DOHH2 (cell line): ENCODE measurements around the gene ELAVL1.
"Not testable (repeated sequence)": the region's sequence is repeated elsewhere in the genome, so short reads cannot be mapped to it uniquely, and the experiment has no call there.

ENCODE experiments used
- H3F3A ChIP-seq: fragments of 200-600 bp; sonication (generic), shearing (Covaris generic); 2 replicates; pipeline ENCODE4 v1.6.0; 2016; ENCODE audit warnings: antibody characterized with exemption, mild to moderate bottlenecking; ENCODE audit not compliant: control insufficient read depth, insufficient read depth
- H3K27ac ChIP-seq: fragments of 200-600 bp; sonication (generic); 2 replicates; pipeline ENCODE4 v1.5.1; 2014; ENCODE audit warnings: low read depth, mild to moderate bottlenecking, low read length, moderate library complexity
- H3K27me3 ChIP-seq: fragments of 200-600 bp; sonication (generic); 2 replicates; pipeline ENCODE4 v1.6.1; 2014; ENCODE audit warnings: mild to moderate bottlenecking, low read length, mixed read lengths; ENCODE audit not compliant: control insufficient read depth
- H3K36me3 ChIP-seq: fragments of 200-600 bp; sonication (generic); 2 replicates; pipeline ENCODE4 v1.6.1; 2014; ENCODE audit warnings: mild to moderate bottlenecking, low read length, moderate library complexity, mixed read lengths; ENCODE audit not compliant: control insufficient read depth
- H3K4me1 ChIP-seq: fragments of 200-600 bp; sonication (generic); 2 replicates; pipeline ENCODE4 v1.6.1; 2014; ENCODE audit warnings: mild to moderate bottlenecking, low read length, mixed read lengths; ENCODE audit not compliant: control insufficient read depth
- H3K4me2 ChIP-seq: fragments of 200-600 bp; sonication (generic); 2 replicates; pipeline ENCODE4 v1.6.0; 2014; ENCODE audit warnings: mild to moderate bottlenecking, low read length, moderate library complexity
- H3K4me3 ChIP-seq: fragments of 200-600 bp; sonication (generic); 2 replicates; pipeline ENCODE4 v1.5.1; 2014; ENCODE audit warnings: mild to moderate bottlenecking, low read length, mixed read lengths
- H3K79me2 ChIP-seq: fragments of 200-600 bp; sonication (generic); 2 replicates; pipeline ENCODE4 v1.6.1; 2014; ENCODE audit warnings: mild to moderate bottlenecking, low read length, mixed read lengths; ENCODE audit not compliant: control insufficient read depth
- H3K9me2 ChIP-seq: fragments of 200-600 bp; sonication (generic); replicated peaks from 2 replicates; pipeline ENCODE4 v1.6.1; 2014; ENCODE audit warnings: mild to moderate bottlenecking, low read length, mixed read lengths; ENCODE audit not compliant: control insufficient read depth
- H3K9me3 ChIP-seq: fragments of 200-600 bp; sonication (generic); 2 replicates; pipeline ENCODE4 v1.6.1; 2014; ENCODE audit warnings: antibody characterized with exemption, low read length, mixed read lengths; ENCODE audit not compliant: control insufficient read depth, insufficient read depth
- H4K20me1 ChIP-seq: fragments of 200-600 bp; sonication (generic); 2 replicates; pipeline ENCODE4 v1.6.0; 2014; ENCODE audit warnings: low read depth, mild to moderate bottlenecking, antibody characterized with exemption, low read length, moderate library complexity; ENCODE audit not compliant: control insufficient read depth, insufficient read depth
- EZH2phosphoT487 ChIP-seq: fragments of 200-600 bp; sonication (generic); IDR thresholded peaks from 2 replicates; pipeline ENCODE4 v1.6.1; 2017; ENCODE audit warnings: borderline replicate concordance, mild to moderate bottlenecking, antibody characterized with exemption, low read length, moderate library complexity, mixed read lengths
- TF ChIP-seq, protein P1 (sequence below): fragments of 200-600 bp; sonication (generic); IDR thresholded peaks from one replicate; pipeline ENCODE4 v1.5.1; 2014; ENCODE audit warnings: antibody characterized with exemption, mild to moderate bottlenecking, low read depth, low read length; ENCODE audit not compliant: poor library complexity, severe bottlenecking

Gene ELAVL1

DNA sequence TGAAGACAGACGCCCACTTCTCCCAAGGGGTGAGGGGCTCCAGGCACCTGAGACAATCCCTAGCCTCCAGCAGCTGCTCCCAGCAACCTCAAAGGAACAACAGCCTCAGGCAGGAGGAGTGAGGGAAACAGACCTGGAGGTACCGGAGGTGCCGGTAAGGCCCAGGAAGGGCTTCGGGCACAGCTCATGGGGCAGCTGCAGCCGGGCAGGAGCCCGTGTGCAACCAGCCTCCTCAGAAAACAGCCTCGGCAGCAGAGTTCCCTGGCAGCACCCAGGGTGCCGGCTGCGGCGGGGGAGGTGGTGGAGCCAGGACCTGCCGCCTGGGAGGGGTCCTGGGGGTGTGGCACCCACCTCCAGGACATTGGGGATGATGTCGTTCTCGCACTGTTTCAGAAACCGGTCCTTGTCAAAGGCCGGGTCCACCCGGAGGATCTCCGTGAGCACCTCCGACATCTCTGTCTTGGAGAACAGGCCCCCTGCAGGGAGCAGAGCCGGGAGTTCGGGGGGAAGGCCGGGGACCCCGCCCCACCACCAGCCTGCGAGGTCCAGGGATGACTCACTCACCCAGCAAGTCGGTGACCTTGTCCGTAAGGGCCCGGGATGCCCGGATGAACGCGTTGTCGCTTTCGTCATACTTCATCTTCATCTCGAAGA, 73.0 kb downstream of the ELAVL1 start:
- Histone ChIP-seq H4K20me1 (no peaks in the 10 kb centered on the region), H3K4me3 (no peak overlapping the region), H3F3A (peaks cover 6% of the 10 kb centered on the region; the same call in 1 of the 2 replicates), H3K36me3 (peaks cover 74% of the 10 kb centered on the region), H3K4me2 (no peak overlapping the region), H3K4me1 (no peaks in the 10 kb centered on the region), H3K79me2 (0 out of 2 replicates have a peak, but pooled peaks cover 2% of the 10 kb centered on the region), H3K9me2 (no peaks in the 10 kb centered on the region), H3K27me3 (no peaks in the 10 kb centered on the region), H3K9me3 (no peaks in the 10 kb centered on the region), H3K27ac (no peak overlapping the region)
- TF ChIP-seq EZH2phosphoT487, result no peak
- TF ChIP-seq, protein P1, sequence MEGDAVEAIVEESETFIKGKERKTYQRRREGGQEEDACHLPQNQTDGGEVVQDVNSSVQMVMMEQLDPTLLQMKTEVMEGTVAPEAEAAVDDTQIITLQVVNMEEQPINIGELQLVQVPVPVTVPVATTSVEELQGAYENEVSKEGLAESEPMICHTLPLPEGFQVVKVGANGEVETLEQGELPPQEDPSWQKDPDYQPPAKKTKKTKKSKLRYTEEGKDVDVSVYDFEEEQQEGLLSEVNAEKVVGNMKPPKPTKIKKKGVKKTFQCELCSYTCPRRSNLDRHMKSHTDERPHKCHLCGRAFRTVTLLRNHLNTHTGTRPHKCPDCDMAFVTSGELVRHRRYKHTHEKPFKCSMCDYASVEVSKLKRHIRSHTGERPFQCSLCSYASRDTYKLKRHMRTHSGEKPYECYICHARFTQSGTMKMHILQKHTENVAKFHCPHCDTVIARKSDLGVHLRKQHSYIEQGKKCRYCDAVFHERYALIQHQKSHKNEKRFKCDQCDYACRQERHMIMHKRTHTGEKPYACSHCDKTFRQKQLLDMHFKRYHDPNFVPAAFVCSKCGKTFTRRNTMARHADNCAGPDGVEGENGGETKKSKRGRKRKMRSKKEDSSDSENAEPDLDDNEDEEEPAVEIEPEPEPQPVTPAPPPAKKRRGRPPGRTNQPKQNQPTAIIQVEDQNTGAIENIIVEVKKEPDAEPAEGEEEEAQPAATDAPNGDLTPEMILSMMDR, result no peak

DNA sequence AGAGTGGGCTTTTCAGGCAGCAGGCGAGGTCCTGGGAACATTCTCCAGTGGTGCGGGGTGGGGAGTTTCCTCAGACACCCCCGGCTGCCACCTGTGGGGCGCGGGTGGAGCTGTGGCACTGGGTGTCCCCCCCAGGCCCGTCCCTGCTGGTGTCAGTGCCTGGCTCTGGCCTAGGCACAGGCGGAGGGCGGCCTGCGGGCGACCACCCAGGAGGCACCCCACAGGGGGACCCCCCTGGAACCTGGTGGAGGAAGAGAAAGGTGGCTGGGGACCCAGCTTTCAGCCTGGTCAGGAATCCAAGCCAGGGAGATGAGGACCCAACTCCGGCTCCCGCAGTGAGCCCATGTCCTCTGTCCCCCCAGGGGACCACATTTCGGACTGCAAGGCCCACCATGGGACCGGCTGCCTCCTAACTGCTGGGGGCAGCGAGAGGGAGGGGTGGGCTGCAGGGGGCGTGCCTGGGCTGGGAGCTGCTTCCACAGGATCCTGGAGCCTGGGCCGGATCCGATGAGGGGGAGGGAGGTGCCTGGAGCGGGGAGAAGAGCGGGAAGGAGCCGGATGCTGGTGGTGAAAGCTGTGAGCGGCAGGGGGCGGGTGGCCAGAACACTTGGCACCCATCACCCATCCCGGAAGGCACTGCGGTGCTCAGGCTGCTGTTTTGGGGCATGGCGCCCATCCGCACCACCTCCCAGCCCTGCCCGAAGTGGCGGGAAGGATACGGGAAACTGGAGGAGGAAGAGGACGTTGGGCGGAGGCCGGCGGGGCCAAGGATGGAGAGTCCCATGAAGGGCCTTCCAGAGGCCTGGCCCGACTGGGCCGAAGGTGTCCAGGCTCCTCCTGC, 74.0 kb downstream of the ELAVL1 start:
- Histone ChIP-seq H3K9me3 (no peaks in the 10 kb centered on the region), H3K4me3 (no peak overlapping the region), H3K27me3 (no peaks in the 10 kb centered on the region), H3K79me2 (no peaks in the 10 kb centered on the region), H4K20me1 (0 out of 2 replicates have a peak, but pooled peaks cover 5% of the 10 kb centered on the region), H3F3A (peaks cover 9% of the 10 kb centered on the region; the same call in 1 of the 2 replicates), H3K4me2 (no peak overlapping the region), H3K4me1 (peaks cover 1% of the 10 kb centered on the region), H3K27ac (no peak overlapping the region), H3K36me3 (peaks cover 70% of the 10 kb centered on the region), H3K9me2 (no peaks in the 10 kb centered on the region)
- no peak for TF ChIP-seq EZH2phosphoT487
- TF ChIP-seq, protein P1, result no peak

DNA sequence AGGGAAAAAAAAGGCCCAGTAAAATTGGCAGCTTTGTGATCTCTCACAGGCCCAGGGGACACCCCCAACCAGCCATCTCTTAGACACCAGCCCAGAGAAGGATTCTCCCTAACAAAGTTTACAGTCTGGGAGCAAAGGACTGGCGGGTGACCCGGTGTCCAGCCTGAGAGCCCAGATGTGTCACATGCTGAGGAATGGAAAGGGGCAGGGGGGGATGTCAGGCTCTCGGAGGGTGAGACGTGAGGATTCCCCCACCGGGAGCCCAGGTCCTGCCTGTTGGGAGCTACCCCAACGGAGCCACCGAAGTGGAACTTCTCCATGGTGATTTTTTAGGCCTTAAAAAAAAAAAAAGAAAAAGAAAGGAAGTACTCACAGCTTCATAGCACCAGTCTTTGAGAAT, 74.7 kb downstream of the ELAVL1 start:
- Histone ChIP-seq H4K20me1 (0 out of 2 replicates have a peak, but pooled peaks cover 6% of the 10 kb centered on the region), H3K27ac (no peak overlapping the region), H3K9me3 (no peaks in the 10 kb centered on the region), H3F3A (peaks cover 12% of the 10 kb centered on the region; the same call in 1 of the 2 replicates), H3K36me3 (peaks cover 64% of the 10 kb centered on the region), H3K27me3 (no peaks in the 10 kb centered on the region), H3K4me3 (no peak overlapping the region), H3K4me1 (peaks cover 5% of the 10 kb centered on the region), H3K79me2 (no peaks in the 10 kb centered on the region), H3K4me2 (no peak overlapping the region), H3K9me2 (no peaks in the 10 kb centered on the region)
- TF ChIP-seq EZH2phosphoT487, result no peak
- TF ChIP-seq, protein P1, result no peak

DNA sequence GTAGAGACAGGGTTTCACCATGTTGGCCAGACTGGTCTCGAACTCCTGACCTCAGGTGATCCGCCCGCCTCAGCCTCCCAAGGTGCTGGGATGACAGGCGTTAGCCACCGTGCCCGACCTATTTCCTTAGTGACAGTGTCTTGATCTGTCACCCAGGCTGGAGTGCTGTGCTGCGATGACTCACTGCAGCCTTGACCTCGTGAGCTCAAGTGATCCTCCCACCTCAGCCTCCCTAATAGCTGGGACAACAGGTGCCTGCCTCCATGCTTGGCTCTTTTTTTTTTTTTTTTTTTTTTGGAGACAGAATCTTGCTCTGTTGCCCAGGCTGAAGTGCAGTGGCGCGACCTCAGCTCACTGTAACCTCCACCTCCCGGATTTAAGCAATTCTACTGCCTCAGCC, 75.4 kb downstream of the ELAVL1 start:
- Histone ChIP-seq H3K4me1 (peaks cover 11% of the 10 kb centered on the region), H3K36me3 (peaks cover 59% of the 10 kb centered on the region), H3F3A (peaks cover 12% of the 10 kb centered on the region; the same call in 1 of the 2 replicates)
- not testable (repeated sequence) for H4K20me1 ChIP-seq, H3K27me3 ChIP-seq, H3K9me2 ChIP-seq, H3K9me3 ChIP-seq, H3K4me2 ChIP-seq, H3K79me2 ChIP-seq, H3K4me3 ChIP-seq, H3K27ac ChIP-seq
